CD8-positive, alpha-beta memory T cell (primary cell): ENCODE measurements around the gene LIMCH1. TPM values are rescaled to one million over a fixed set of nuclear protein-coding genes. Genes with fewer than 3 reads are reported as not detected.
A peak's percentile ranks its signal among the peaks of the same experiment; 100 is the strongest.

Experiments used
- CTCF ChIA-PET: fragments of 350-600 bp; sonication (Branson Sonifier 250); formaldehyde crosslinking; loops from one replicate; lab custom pipeline; 2021; ENCODE audit warnings: antibody characterized with exemption; lab: Charles Lee
- POLR2A ChIA-PET: fragments of 350-600 bp; sonication (Branson Sonifier 250); formaldehyde crosslinking; loops from one replicate; lab custom pipeline; 2021; ENCODE audit warnings: antibody characterized with exemption; lab: Charles Lee
- DNase-seq, 5 donors: peaks; one replicate each; pipeline versions ENCODE4 v3.0.0 to v3.0.0-alpha.2; 2020 to 2022; ENCODE audit warnings: mixed read lengths in 1 of 5
- H3K27ac ChIP-seq: one replicate; pipeline ENCODE4 v1.7.0; 2013; ENCODE audit warnings: low read depth, mild to moderate bottlenecking, low read length, moderate library complexity
- H3K27me3 ChIP-seq: 2 replicates; pipeline ENCODE4 v1.7.0; 2013; ENCODE audit warnings: low read length, mild to moderate bottlenecking; ENCODE audit not compliant: insufficient read depth, poor library complexity, severe bottlenecking
- H3K36me3 ChIP-seq: 2 replicates; pipeline ENCODE4 v1.7.0; 2013; ENCODE audit warnings: mild to moderate bottlenecking, low read length, moderate library complexity; ENCODE audit not compliant: insufficient read depth
- H3K4me1 ChIP-seq: 2 replicates; pipeline ENCODE4 v1.7.0; 2013; ENCODE audit warnings: mild to moderate bottlenecking, low read length, moderate library complexity; ENCODE audit not compliant: insufficient read depth
- H3K4me3 ChIP-seq: 2 replicates; pipeline ENCODE4 v1.7.0; 2013; ENCODE audit warnings: mild to moderate bottlenecking, low read length
- H3K9me3 ChIP-seq: 2 replicates; pipeline ENCODE4 v1.7.0; 2013; ENCODE audit warnings: mild to moderate bottlenecking, low read length
- H3K27ac Mint-ChIP-seq, 8 donors: one replicate each; pipeline ENCODE4 v1.8.0; 2020 to 2021; ENCODE audit warnings: mixed read lengths in 8 of 8, mild to moderate bottlenecking in 6 of 8, inconsistent platforms in 3 of 8, moderate library complexity in 3 of 8
- H3K27me3 Mint-ChIP-seq, 2 donors: one replicate each; pipeline ENCODE4 v1.8.0; 2020 to 2021; ENCODE audit warnings: mixed read lengths in 2 of 2, mild to moderate bottlenecking in 1 of 2, moderate library complexity in 1 of 2
- H3K36me3 Mint-ChIP-seq, 3 donors: one replicate each; pipeline ENCODE4 v1.8.0; 2020 to 2021; ENCODE audit warnings: mixed read lengths in 3 of 3, inconsistent platforms in 1 of 3, mild to moderate bottlenecking in 1 of 3
- H3K4me1 Mint-ChIP-seq, 3 donors: one replicate each; pipeline ENCODE4 v1.8.0; 2020 to 2021; ENCODE audit warnings: mixed read lengths in 3 of 3, inconsistent platforms in 1 of 3, mild to moderate bottlenecking in 1 of 3
- H3K4me3 Mint-ChIP-seq, 7 donors: one replicate each; pipeline ENCODE4 v1.8.0; 2020 to 2021; ENCODE audit warnings: mixed read lengths in 7 of 7, mild to moderate bottlenecking in 6 of 7, moderate library complexity in 4 of 7, inconsistent platforms in 2 of 7
- H3K9me3 Mint-ChIP-seq, 5 donors: one replicate each; pipeline ENCODE4 v1.8.0; 2020 to 2022; ENCODE audit warnings: mixed read lengths in 5 of 5, mild to moderate bottlenecking in 3 of 5, moderate library complexity in 2 of 5, inconsistent platforms in 1 of 5
- polyA plus RNA-seq: library from polyadenylated mRNA; unstranded; fragments of 300-500 nt; fragmentation: Illumina TruSeq; gene quantifications from one replicate; pipeline ENCODE4 v1.2.3, GENCODE V29; 2021
- total RNA-seq, 2 experiments: library from RNA; stranded (reverse); gene quantifications; one replicate each; pipeline ENCODE4 v1.2.3, GENCODE V29; 2021

Gene LIMCH1
- total and polyA plus RNA-seq, 3 experiments from 2014 or later: not detected

DNA sequence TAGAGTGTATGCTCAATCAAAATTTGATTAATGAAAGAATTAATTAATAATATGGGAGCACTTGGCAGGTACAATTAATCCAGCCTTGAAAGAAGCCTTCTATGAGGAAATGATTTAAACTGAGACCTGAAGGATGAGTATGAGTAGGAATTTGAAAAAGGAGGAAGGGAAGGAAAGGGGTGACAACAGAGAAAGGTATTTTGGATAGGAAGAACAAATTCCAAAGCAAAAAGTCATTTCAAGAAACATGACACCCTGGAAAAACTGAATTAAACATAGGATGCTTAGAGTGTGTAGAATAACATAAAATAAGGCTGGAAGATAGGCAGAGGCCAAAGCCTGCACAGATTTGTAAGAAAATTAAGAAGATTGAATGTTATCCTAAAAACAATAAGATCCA is 180.9 kb downstream of the LIMCH1 start:
- no peaks in the 10 kb centered on the region for H3K36me3 ChIP-seq
- no peak overlapping the region for H3K27ac ChIP-seq
- no peak overlapping the region for H3K27ac Mint-ChIP-seq
- no peaks in the 10 kb centered on the region for H3K27me3 ChIP-seq
- no peak overlapping the region for H3K4me3 ChIP-seq
- ChIA-PET CTCF (no interaction called here), POLR2A (no interaction called here)
- no peaks in the 10 kb centered on the region for H3K9me3 ChIP-seq
- H3K27me3 Mint-ChIP-seq: peaks cover 0 to 4% of the 10 kb centered on the region in 2 donors
- no peak for DNase-seq
- H3K4me3 Mint-ChIP-seq: no peak overlapping the region
- peaks cover 0 to 10% (median 3%) of the 10 kb centered on the region in 5 donors for H3K9me3 Mint-ChIP-seq
- no peaks in the 10 kb centered on the region for H3K4me1 Mint-ChIP-seq
- no peaks in the 10 kb centered on the region for H3K36me3 Mint-ChIP-seq
- no peaks in the 10 kb centered on the region for H3K4me1 ChIP-seq

DNA sequence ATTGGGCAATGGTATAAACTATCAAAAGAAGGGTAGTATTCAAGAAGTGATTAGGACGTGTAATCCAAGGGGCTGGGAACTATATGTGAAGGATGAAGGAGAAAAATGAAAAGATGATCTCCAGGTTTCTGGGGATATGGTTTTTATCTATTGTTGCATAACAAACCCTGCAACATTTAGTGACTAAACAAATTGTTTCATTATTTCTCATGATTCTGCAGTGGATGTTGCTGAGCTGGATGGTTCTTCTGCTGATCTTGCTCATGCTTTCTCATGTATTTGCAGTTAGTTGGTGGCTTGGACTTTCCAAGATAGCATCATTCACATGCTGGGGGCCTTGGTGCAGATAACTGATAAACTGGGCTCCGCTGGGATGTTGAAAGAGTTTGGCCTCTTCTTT is 181.5 kb downstream of the LIMCH1 start:
- no peaks in the 10 kb centered on the region for H3K27me3 ChIP-seq
- Mint-ChIP-seq H3K27ac (no peak overlapping the region), H3K9me3 (peaks cover 0 to 10% (median 3%) of the 10 kb centered on the region in 5 donors), H3K36me3 (no peaks in the 10 kb centered on the region), H3K4me3 (no peak overlapping the region), H3K27me3 (peaks cover 0 to 4% of the 10 kb centered on the region in 2 donors), H3K4me1 (no peaks in the 10 kb centered on the region)
- H3K9me3 ChIP-seq: no peaks in the 10 kb centered on the region
- ChIA-PET CTCF (no interaction called here), POLR2A (no interaction called here)
- no peak overlapping the region for H3K4me3 ChIP-seq
- no peaks in the 10 kb centered on the region for H3K36me3 ChIP-seq
- H3K4me1 ChIP-seq: no peaks in the 10 kb centered on the region
- no peak for DNase-seq
- H3K27ac ChIP-seq: no peak overlapping the region

DNA sequence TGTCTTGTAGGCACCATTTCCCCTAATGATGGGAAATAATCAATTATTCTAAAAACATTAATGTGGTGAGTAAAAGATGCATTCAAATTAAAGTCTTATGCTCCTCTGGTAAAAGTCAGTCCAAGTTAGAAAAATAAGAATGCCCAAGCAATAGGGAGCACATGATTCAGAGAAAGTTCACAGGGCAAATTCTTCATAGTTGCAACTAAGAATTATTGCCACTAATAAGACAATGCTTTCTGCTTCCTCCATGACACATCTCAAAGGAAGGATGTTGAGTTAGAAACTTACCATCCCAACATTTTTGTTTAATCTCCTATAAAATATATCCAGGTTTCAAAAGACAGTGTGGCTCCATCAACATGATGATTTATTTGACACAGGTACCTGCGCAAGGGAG is 184.2 kb downstream of the LIMCH1 start:
- no peaks in the 10 kb centered on the region for H3K4me1 ChIP-seq
- no peak for DNase-seq
- no peaks in the 10 kb centered on the region for H3K36me3 ChIP-seq
- H3K27me3 ChIP-seq: no peaks in the 10 kb centered on the region
- Mint-ChIP-seq H3K4me1 (no peaks in the 10 kb centered on the region), H3K27me3 (peaks cover 0 to 4% of the 10 kb centered on the region in 2 donors), H3K27ac (peak overlapping the region in 1 of 8 donors; percentile 18), H3K4me3 (no peak overlapping the region), H3K36me3 (no peaks in the 10 kb centered on the region), H3K9me3 (peaks cover 6 to 19% (median 12%) of the 10 kb centered on the region in 5 donors)
- ChIA-PET POLR2A (no interaction called here), CTCF (no interaction called here)
- no peak overlapping the region for H3K4me3 ChIP-seq
- no peaks in the 10 kb centered on the region for H3K9me3 ChIP-seq
- no peak overlapping the region for H3K27ac ChIP-seq

DNA sequence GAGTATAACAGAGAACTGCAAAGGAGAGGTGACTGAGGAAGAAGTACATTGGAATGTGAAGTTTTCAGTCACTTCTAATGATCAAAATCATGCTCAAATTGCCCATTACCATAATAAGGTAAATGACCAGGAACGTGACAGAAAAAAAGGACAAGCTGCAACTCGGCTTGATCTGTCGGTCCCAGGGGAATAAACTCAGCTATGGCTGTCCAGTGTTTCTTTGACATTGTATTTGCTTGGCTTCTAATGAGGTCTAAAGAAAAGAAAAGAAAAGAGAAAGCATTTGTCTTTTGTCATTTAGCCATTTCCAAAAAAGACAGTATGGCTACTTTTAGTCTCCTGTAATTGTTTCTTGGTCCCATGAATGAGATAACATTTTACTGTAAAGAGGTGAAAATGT is 185.3 kb downstream of the LIMCH1 start:
- no peak overlapping the region for H3K27ac ChIP-seq
- H3K9me3 Mint-ChIP-seq: peaks cover 6 to 19% (median 12%) of the 10 kb centered on the region in 5 donors
- no peaks in the 10 kb centered on the region for H3K27me3 ChIP-seq
- H3K4me1 Mint-ChIP-seq: no peaks in the 10 kb centered on the region
- DNase-seq: no peak
- no peaks in the 10 kb centered on the region for H3K9me3 ChIP-seq
- H3K36me3 Mint-ChIP-seq: no peaks in the 10 kb centered on the region
- no peak overlapping the region for H3K4me3 ChIP-seq
- no peaks in the 10 kb centered on the region for H3K4me1 ChIP-seq
- no peaks in the 10 kb centered on the region for H3K36me3 ChIP-seq
- no peak overlapping the region for H3K4me3 Mint-ChIP-seq
- ChIA-PET POLR2A (no interaction called here), CTCF (interaction anchor here (0.6 kb wide), 1 partner anchor 786 kb away, joined by 3 read pairs; no protein-coding TSS in a partner anchor)
- H3K27ac Mint-ChIP-seq: no peak overlapping the region
- H3K27me3 Mint-ChIP-seq: peaks cover 0 to 4% of the 10 kb centered on the region in 2 donors

DNA sequence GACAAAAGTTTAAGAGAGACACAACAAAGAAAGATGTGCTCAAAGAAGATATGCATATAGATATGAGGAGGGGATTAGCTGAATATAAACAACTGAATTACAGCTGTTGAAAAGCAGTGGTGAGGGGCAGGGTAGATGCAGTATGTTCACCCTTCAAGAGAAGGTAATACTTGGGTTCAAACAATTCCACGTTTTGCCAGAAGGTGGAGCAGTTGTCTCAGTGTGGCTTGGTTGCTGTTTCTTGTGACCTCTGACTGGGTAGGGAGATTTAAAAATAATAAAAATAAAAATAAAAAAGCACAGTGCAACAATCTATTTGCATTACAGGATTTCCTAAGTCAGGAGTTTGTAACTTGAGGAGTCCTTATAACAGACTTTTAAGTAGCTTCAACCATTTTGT is 187.3 kb downstream of the LIMCH1 start:
- Mint-ChIP-seq H3K27me3 (peaks cover 0 to 4% of the 10 kb centered on the region in 2 donors), H3K36me3 (no peaks in the 10 kb centered on the region), H3K4me3 (no peak overlapping the region), H3K27ac (no peak overlapping the region), H3K9me3 (peaks cover 6 to 19% (median 12%) of the 10 kb centered on the region in 5 donors), H3K4me1 (no peaks in the 10 kb centered on the region)
- no peak overlapping the region for H3K27ac ChIP-seq
- H3K27me3 ChIP-seq: no peaks in the 10 kb centered on the region
- POLR2A ChIA-PET: no interaction called here
- no peaks in the 10 kb centered on the region for H3K9me3 ChIP-seq
- no peak for DNase-seq
- CTCF ChIA-PET: no interaction called here
- no peak overlapping the region for H3K4me3 ChIP-seq
- no peaks in the 10 kb centered on the region for H3K36me3 ChIP-seq
- H3K4me1 ChIP-seq: no peaks in the 10 kb centered on the region

DNA sequence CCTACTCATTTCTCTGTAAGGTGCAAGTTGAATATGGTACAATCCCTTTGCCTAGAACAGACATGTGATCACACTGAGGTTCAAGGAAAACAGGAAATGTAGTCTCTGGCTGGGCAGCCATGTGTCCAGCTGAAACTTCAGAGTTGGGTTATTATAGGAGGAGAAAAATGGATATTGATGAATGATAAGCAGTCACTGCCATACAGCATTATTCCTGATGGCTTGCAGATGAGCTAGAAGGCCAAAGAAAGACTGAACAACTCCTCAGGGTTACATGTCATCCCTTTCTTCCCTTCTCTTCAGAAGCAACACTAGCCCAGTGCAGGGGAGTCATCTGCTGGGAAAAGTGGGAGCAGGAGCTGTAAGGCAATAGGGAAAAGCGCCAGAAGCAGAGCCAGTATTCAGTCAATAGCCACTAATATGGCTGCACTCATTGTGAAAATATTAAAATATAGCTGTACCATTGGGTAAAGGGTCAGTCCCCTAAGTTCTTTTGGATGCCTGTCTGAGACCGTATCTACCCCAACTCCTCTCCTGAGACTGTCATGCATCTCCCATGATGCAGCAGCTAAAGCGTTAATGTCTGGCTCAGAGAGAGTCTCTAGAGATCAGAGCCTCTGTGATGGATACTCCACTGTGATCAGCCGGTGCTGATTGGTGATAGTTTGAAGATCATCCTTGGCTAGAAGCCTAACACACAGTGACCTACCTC is 190.1 kb downstream of the LIMCH1 start:
- no peak overlapping the region for H3K4me3 ChIP-seq
- ChIA-PET POLR2A (no interaction called here), CTCF (no interaction called here)
- H3K27ac Mint-ChIP-seq: no peak overlapping the region
- no peaks in the 10 kb centered on the region for H3K36me3 ChIP-seq
- no peak overlapping the region for H3K27ac ChIP-seq
- DNase-seq: no peak
- H3K27me3 ChIP-seq: no peaks in the 10 kb centered on the region
- no peak overlapping the region for H3K4me3 Mint-ChIP-seq
- H3K9me3 Mint-ChIP-seq: peaks cover 6 to 17% (median 13%) of the 10 kb centered on the region in 5 donors
- H3K36me3 Mint-ChIP-seq: no peaks in the 10 kb centered on the region
- no peaks in the 10 kb centered on the region for H3K4me1 ChIP-seq
- H3K9me3 ChIP-seq: no peaks in the 10 kb centered on the region
- H3K27me3 Mint-ChIP-seq: peaks cover 2 to 4% of the 10 kb centered on the region in 2 donors
- no peaks in the 10 kb centered on the region for H3K4me1 Mint-ChIP-seq

DNA sequence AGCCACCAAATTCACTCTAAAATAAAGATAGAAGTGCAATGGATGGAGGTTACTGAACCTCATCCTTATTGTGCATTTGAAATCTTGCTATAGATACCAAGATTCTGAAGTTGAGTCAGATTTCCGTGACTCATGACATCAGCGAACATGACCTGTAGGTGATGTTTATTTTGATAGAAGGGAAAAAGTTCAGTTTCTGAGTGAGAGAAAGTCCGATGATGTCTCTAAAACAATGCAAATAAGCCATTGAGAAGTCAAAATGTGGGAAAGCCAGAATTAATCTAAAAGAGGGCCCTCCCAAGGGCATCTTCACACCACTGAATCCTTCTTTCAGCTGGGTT is 190.6 kb downstream of the LIMCH1 start:
- H3K4me1 ChIP-seq: no peaks in the 10 kb centered on the region
- CTCF ChIA-PET: no interaction called here
- Mint-ChIP-seq H3K9me3 (peaks cover 6 to 16% (median 10%) of the 10 kb centered on the region in 5 donors), H3K4me1 (no peaks in the 10 kb centered on the region), H3K27me3 (peaks cover 2 to 4% of the 10 kb centered on the region in 2 donors), H3K27ac (no peak overlapping the region), H3K36me3 (no peaks in the 10 kb centered on the region), H3K4me3 (no peak overlapping the region)
- POLR2A ChIA-PET: no interaction called here
- H3K27me3 ChIP-seq: no peaks in the 10 kb centered on the region
- H3K4me3 ChIP-seq: no peak overlapping the region
- H3K36me3 ChIP-seq: no peaks in the 10 kb centered on the region
- no peaks in the 10 kb centered on the region for H3K9me3 ChIP-seq
- no peak overlapping the region for H3K27ac ChIP-seq
- no peak for DNase-seq

DNA sequence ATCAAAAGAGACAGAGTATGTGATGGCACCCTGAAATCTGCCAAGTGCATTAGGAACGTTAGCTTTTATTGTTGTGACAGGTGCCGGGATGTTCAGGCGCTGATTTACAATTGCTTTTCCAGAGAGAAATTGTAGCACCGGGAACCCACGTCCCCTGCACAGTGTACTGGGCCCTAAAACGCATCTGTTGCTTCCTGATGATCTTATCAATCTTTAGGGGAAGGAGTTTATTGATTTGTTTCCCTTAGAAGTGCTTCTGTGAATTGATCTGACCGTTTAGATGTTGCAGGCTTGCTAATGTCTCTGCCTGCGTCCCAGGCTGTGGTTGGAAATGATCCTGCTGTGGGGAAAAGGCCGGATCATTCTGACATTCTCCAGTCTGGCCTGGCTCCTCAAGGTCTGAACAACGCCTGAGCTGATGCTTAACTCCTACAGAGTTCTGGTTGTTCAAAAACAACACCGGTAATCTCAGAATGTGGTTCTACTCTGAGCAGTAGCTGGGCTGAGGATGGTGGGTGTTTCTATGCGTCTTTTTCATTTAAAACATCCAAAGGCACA is 193.7 kb downstream of the LIMCH1 start:
- POLR2A ChIA-PET: no interaction called here
- no peak for DNase-seq
- Histone ChIP-seq H3K4me3 (no peak overlapping the region), H3K36me3 (no peaks in the 10 kb centered on the region), H3K27ac (no peak overlapping the region), H3K4me1 (no peaks in the 10 kb centered on the region), H3K27me3 (no peaks in the 10 kb centered on the region), H3K9me3 (no peaks in the 10 kb centered on the region)
- H3K9me3 Mint-ChIP-seq: peaks cover 0 to 6% (median 3%) of the 10 kb centered on the region in 5 donors
- CTCF ChIA-PET: no interaction called here
- H3K4me1 Mint-ChIP-seq: no peaks in the 10 kb centered on the region
- H3K4me3 Mint-ChIP-seq: no peak overlapping the region
- no peak overlapping the region for H3K27ac Mint-ChIP-seq
- no peaks in the 10 kb centered on the region for H3K36me3 Mint-ChIP-seq
- H3K27me3 Mint-ChIP-seq: peaks cover 2 to 8% of the 10 kb centered on the region in 2 donors
